Measurements from ENCODE around the gene HES2. TPM values are rescaled to one million over a fixed set of nuclear protein-coding genes. Genes with fewer than 3 reads are reported as not detected.
"Not testable (repeated sequence)": the region's sequence is repeated elsewhere in the genome, so short reads cannot be mapped to it uniquely, and the experiment has no call there.

Gene HES2
- 2.0 and 3.9 TPM in 2 replicates for total RNA-seq (2014; rRNA removed; shearing (Covaris generic))

GRCh38 chr1:6419804-6420453 is at the start of gene HES2:
HES2 (minus strand) TSS chr1:6419919; CDS start chr1:6419820, 99 bp downstream.
- DNase-seq (ENCODE audit: low spot score): no peak

- DNase-seq (ENCODE audit: low spot score): no peak
These were observed 49.2 kb upstream of the HES2 start for GRCh38 chr1:6468729-6469461.

GRCh38 chr1:6467744-6468688 is 48.3 kb upstream of the HES2 start:
- no peak for DNase-seq (ENCODE audit: low spot score)

- no peak for DNase-seq (ENCODE audit: low spot score)
These were observed 47.5 kb upstream of the HES2 start for GRCh38 chr1:6467224-6467623.

- DNase-seq (ENCODE audit: low spot score): no peak
These were observed 47.0 kb upstream of the HES2 start for GRCh38 chr1:6466751-6467150.

GRCh38 chr1:6466023-6466422 is 46.3 kb upstream of the HES2 start, which contains the start of gene TNFRSF25:
TNFRSF25 (minus strand) TSS chr1:6466173; CDS start chr1:6466107, 66 bp downstream.
- no peak for DNase-seq (ENCODE audit: low spot score)

GRCh38 chr1:6465461-6466005 is 45.8 kb upstream of the HES2 start:
- no peak for DNase-seq (ENCODE audit: low spot score)

GRCh38 chr1:6464915-6465314 is 45.2 kb upstream of the HES2 start:
- DNase-seq (ENCODE audit: low spot score): no peak

- peak; percentile 46 for DNase-seq (ENCODE audit: low spot score)
These were observed 44.8 kb upstream of the HES2 start for GRCh38 chr1:6464514-6464836.

- DNase-seq (ENCODE audit: low spot score): no peak
These were observed 43.3 kb upstream of the HES2 start for GRCh38 chr1:6463120-6463412.

- DNase-seq (ENCODE audit: low spot score): no peak
These were observed 42.8 kb upstream of the HES2 start for GRCh38 chr1:6462412-6463119.

- DNase-seq (ENCODE audit: low spot score): no peak
These were observed 42.1 kb upstream of the HES2 start for GRCh38 chr1:6461538-6462411.

- DNase-seq (ENCODE audit: low spot score): no peak
These were observed 41.4 kb upstream of the HES2 start for GRCh38 chr1:6461051-6461530.

GRCh38 chr1:6460301-6461050 is 40.8 kb upstream of the HES2 start:
- no peak for DNase-seq (ENCODE audit: low spot score)

GRCh38 chr1:6459850-6460265 is 40.1 kb upstream of the HES2 start:
- no peak for DNase-seq (ENCODE audit: low spot score)

- no peak for DNase-seq (ENCODE audit: low spot score)
These were observed 37.2 kb upstream of the HES2 start for GRCh38 chr1:6456800-6457466.

- not testable (repeated sequence) for DNase-seq (ENCODE audit: low spot score)
These were observed 36.2 kb upstream of the HES2 start for GRCh38 chr1:6455752-6456520.

All from A172 (cell line).